Measurements from ENCODE around the gene THRB.

Gene THRB

GRCh38 chr3:24487325-24488262, 7.1 kb downstream of the THRB start:
- peak; percentile 25 for DNase-seq

DNA sequence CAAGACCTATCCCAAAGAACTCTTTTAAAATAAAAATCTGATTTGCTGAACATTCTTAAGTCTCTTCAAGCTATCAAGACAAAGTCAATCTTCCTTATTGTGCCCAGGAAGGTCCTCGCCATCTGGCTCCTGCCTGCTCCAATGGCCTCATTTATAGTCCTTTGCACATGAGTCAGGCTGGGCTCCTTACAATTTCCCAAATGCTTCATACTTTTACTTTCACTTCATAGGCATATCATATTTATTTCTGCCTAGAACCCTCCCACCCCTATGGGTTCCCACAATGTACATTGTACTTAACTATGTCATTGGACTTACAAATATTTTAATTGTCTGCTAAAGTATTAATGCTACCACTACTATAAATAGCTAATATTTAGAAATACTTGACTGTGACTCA, 9.1 kb downstream of the THRB start:
- peak; percentile 61 for DNase-seq

GRCh38 chr3:24483873-24484272, 10.8 kb downstream of the THRB start:
- DNase-seq, result no peak

DNA sequence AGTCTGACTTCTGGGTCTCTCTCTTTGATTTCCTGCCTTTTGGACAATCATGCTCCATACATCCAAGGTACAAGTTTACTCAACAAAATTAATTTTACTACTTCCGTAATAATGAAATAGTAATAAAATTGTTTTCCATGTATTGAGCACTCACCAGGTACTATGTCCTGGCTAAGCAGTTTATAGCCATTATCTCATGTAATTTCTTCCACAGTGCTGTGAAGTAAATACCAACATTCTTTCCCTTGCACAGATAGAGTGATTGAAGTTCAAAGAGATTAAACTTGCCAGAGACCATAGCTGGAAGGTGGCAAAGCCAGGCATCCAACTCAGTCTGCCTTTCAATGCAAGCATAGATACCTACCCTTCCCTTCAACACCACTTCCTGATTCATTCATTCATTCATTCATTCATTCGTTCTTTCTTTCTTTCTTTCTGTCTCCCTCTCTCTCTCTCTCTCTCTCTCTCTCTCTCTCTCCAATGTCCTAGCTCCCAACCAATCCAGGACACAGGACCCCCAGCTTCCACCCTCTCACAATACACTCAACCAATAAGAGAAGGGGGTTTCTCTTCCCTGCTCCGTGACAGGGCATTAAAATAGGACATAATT, 12.4 kb downstream of the THRB start:
- no peak for DNase-seq

DNA sequence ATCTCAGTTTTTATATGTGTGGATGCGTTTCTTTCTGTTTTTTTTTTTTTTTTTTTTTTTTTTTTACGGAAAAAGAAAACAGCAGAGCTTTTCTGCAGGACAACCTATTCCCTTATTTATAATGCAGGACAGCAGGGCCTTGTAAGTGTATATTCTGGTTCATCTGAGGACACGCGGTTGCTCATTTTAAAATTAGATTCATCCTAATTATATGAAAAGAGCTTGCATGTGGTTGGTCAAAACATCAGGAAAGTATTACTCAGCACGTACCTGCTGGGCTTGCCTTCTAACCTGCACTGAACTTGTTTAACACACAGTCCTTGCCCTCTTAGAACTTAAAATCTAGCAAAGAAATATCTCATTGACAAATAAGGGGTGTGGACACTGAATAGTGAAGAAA, 13.5 kb downstream of the THRB start:
- DNase-seq, result no peak

- DNase-seq, result no peak
Measured at GRCh38 chr3:24480497-24480896, 14.2 kb downstream of the THRB start.

DNA sequence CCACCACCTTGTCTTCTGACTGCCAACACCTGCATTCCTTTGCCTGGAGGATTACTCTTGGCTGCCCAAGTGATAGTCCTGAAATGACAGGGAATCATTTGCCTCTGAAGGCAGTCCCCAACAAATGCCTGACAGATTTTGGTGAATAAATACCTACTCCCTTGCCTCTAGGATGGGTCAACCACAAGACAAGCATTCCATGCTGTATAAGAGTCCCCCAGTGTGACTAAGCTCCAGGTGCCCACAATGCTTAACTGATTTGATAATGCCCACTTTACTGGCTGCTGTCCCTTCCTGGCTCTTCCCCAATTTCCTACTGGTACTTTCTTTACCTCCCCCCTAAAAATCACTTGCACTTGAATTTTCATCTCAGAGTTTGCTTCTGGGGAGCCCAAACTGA, 14.8 kb downstream of the THRB start:
- DNase-seq, result no peak

DNA sequence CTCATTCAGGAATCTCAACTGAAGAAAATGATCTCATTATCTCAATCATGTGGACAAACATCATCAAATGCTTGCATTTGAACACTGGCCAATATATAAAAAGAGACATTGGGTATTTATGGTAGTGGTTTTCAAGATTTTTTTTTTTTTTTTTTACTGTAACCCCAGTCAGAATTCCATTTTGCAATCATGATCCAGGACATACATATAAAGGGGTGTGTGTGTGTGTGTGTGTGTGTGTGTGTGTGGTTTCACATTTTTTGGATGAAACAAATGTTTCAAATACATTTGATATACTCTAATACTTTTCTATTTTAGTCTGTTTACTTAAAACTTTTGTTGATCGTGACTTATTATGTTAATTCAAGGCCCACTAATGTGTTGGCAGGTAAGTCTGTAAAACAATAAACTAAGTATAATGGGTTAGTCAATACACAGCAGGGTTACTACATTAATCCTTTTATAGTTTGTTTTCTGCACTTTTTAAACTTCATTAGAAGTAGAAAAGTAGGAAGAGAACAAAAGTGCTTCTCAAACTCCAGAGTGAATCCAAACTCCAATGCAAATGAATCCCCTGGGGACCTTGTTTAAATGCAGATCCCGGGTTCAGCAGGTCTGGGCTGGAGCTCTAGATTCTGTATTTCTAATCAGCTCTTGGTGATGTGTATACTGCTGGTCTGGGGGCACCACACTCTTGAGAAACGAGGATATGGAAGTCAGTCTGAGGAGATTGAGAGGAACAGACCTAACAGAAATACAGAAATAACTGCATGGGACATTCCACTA, 17.6 kb downstream of the THRB start:
- peak; percentile 43 for DNase-seq

GRCh38 chr3:24475925-24476324, 18.7 kb downstream of the THRB start:
- peak; percentile 35 for DNase-seq

DNA sequence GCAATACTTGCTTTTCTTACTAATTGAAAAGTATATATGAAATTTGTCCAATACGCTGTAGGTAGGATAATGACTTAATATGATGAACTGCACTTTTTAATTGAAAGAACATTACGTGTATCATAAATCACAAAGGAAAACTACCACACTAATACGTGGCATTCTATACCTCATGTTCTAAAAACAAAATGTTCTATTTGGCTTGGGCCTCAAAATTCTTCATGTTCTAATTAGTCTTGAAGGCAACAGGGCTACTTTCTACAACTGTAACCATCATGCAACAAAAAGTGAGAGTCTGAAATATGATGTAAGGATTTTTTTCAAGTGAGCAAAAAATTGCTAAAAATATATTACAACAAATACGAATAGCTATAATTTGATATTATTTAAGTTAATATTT, 19.8 kb downstream of the THRB start:
- DNase-seq, result no peak

DNA sequence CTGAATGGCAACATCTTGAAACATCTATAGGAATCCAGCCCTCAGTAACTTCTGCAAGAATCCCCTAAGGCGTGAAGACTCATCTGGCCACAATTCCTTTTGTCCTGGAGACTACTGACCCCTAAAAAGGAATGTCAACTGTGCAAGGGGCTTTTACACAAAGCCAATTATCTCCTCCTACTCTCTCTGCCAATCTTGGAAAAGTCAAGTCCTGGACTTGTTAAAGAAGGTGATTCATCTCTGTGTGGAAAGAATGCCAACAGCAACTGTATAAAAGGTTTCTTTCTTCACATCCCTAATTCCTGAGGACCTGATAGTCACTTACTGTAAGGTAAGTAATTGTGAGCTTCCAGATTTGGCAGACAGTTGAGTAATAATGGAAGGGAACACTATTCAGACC, 22.3 kb downstream of the THRB start:
- DNase-seq, result no peak

DNA sequence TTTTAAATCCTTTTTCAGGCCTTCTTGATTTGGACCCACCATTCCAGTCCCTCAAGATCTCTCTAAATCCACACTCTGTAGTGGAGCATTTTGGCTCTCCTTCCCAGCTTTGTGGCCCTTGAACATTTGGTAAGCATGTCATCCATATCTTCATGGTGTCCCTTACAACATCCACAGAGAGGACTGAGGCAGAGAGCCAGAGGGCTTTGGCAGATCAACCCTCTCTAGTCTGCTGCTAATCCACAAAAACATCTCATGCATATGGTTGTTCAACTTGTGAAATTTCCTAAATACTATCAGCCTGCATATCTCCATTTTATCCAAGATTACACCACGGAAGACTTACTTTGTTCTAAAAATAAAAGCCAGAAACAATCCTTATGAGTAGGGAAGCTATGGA, 23.2 kb downstream of the THRB start:
- no peak for DNase-seq

DNA sequence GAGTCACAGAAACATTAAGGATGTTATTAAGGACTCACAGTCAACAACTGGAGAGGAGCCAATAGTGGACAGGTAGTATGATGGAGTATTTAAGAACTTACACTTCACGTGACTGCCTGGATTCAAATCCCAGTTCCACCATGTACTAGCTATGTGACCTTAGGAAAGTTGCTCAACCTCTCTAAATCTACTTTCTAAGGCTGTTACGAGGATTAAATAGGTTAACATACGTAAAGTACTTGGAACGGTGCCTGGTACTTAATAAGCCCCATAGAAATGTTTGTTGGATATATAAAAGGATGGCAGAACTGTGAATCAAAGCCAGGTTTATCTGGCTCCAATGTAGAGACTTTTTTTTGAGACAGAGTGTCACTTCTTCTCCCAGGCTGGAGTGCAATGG, 24.4 kb downstream of the THRB start:
- DNase-seq, result no peak

- no peak for DNase-seq
Measured at GRCh38 chr3:24464389-24464788, 30.3 kb downstream of the THRB start.

DNA sequence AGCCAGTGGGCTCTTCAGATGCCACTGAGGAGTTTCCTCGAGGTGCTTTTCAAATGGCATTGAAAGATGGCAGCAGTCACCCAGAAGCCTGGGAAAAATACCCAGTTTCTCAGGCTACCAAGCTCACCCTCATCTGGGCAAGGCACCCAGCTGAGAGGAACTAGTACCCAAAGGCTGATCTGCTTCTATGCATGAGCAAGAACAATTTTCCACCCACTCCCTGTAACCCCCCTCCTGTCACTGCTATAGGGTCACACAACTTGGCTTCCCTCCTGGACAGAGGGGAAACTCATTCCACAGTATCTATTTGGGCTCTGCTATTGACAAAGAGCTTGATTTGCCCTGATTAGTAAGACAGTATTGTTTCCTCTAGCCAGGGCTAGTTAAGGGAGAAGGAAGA, 31.9 kb downstream of the THRB start:
- no peak for DNase-seq

- peak; percentile 60 for DNase-seq
Measured at GRCh38 chr3:24460974-24461373, 33.7 kb downstream of the THRB start.

DNA sequence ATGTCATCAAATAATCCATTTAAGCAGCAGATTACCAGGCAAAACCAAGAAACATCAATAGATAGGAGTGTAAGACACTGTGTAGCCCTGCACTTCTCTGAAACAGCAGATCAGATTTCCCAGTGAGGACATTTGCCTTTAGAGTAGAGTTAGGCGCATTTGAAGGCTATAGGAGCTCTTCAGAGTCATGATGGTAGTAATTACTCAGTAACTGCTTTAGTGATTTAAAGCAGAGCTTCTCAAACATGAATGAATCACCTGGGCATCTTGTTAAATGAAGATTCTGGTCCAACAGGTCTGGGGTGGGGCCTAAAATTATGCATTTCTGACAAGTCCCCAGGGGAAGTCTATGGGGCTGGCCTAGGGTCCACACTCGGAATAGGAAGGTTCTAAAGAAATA, 36.9 kb downstream of the THRB start:
- no peak for DNase-seq

DNA sequence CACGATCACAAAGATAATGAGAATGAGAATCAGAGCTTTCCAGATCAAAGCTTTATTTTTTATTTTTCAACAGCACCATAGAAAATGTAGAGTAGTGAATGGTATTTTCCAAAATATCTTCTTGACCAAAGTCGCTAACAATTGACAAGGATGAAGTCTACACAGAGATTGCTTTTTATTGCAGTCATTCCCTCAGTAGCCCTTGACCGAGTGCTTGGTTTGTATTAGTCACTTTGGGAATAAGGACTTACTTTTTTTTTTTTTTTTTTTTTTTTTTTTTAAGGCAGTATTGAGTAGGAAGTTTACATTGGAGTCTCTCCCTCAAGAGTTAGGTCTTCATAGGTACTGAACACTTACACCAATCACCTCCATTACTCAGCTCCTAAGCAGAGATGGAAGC, 39.8 kb downstream of the THRB start:
- DNase-seq, result peak; percentile 22

GRCh38 chr3:24454393-24454792, 40.3 kb downstream of the THRB start:
- DNase-seq, result no peak

DNA sequence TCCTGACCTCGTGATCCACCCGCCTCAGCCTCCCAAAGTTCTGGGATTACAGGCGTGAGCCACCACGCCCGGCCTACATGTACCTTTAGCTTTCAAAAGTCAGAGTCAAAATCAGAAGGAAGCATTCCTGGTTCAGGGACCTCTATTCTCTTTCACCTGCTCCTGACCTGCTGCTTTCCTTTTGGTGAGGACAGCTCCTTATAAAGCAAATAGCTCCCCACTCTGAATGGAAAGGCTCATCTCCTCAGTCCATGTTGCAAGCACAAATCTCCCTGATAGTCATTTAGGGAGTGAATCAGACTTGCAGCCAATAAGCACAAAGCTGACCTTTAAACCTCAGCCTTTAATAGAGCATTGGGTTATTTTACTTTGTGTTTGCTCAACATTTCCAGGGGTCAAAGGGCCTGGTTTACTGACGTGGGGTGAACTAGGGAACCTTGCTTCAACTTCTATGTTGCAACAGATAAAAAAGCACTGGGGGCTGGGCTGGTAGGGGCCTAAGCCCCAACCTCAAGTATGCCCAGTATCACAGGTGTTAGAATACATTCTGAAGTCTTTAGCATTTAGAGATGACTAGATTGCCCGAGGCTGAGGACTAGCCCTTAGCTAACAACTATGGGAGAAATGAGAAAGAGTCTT, 43.1 kb downstream of the THRB start:
- peak; percentile 72 for DNase-seq

DNA sequence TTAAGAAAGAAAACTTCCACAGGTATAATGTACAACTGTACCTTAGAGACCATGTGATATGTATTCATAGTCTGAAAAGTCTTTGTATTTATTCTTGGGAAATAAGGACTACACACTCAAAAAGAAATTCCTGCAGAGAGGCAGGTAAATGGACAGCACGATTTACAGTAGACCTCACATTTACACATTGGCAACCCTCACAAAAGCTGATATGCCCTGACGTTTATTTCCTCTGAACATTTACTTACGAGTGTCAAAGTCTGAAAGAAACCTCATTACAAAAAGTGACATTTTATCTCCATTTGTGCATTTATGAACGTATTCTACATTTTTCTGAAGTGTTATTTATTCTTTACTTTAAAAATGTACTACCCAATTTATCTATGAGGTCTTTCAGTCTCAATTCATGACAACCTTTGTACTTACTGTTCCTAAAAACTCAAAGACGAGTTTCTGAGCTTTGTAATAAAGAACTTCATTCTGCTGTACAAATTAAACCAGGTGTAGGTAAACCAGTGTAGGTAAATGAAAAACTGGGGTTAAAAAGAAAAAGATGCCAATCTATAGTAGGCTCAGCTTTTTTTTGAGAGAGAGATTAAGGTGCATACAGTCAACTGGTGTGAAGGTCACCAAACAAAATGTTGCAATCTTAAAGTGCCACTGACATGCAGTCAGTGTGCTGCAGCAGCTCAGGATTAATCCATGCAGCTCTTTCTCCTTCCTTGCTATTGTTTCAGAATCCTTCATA, 44.3 kb downstream of the THRB start:
- DNase-seq, result no peak

DNA sequence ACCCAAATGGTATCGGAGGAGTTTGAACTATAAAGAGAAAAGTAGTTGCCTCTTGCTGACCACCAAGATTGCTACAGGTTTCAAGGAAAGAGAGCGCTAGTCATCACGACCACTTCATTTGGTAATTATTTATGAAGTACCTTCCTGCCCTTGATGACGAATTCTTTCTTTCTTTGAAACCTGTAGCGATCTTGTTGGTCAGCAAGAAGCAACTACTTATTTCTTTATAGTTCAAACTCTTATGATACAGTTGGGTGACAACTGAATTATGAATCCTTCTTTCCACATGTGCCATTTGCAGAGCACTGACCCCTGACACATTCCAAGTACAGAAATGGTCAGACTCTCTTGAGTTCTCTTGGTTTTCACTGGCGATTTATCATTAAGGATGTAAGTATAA, 46.8 kb downstream of the THRB start:
- no peak for DNase-seq

GRCh38 chr3:24446032-24446431, 48.6 kb downstream of the THRB start:
- no peak for DNase-seq
